Fibroblast of gingiva (primary cell): ENCODE results near the gene TENM4.

Experiments
- DNase-seq: peaks from one replicate; pipeline ENCODE4 v3.0.0-alpha.2; 2011; ENCODE audit warnings: low read depth

Gene TENM4

GRCh38 chr11:78690352-78690987 lies 750.4 kb downstream of the TENM4 start:
- DNase-seq, result no peak

DNA sequence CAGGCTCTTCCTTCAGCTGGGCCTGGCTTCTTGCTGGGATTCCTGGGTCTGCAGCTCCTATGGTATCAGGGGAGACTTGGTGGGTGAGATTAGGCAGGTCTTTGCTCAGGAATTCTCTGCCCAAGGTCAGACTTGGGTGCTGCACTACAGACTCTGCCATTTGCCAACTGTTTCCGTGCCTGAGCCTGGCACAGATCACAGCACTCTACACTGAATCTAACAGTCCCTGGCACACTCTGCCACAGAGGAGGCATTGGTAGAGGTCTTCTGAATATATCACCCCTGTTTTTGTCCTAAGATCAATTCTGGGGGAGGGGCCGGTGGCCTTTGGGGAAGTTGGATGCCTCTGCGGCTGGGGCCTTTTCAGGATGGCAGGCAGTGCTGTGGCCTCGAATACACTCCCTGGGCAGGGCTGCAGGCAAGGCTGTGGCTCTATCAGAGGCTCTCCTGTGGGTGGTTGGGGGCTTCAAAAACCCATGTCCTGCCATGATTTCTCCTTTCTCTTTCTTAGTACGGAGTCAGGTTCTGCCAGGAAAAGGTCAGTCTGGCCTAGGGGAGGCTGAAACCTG lies 751.2 kb downstream of the TENM4 start:
- DNase-seq, result no peak

DNA sequence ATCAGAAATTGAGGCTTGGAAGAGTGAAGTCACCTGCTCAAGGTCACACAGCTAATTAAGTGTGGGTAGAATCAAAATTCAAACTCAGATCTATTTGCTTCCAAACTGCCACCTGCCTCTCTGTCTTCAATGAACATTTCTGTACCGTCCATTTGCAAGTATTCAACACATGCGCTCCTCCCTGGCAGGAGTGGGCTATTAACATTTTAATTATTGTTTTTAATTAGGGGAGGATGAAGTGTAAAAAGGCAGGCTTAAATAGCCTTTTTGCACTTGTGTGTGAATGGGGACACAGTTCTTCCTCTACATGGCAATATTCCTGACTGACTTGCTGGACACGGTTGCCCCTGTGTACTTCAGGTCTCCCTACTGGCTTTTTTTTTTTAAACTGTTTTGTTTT lies 751.7 kb downstream of the TENM4 start:
- no peak for DNase-seq

DNA sequence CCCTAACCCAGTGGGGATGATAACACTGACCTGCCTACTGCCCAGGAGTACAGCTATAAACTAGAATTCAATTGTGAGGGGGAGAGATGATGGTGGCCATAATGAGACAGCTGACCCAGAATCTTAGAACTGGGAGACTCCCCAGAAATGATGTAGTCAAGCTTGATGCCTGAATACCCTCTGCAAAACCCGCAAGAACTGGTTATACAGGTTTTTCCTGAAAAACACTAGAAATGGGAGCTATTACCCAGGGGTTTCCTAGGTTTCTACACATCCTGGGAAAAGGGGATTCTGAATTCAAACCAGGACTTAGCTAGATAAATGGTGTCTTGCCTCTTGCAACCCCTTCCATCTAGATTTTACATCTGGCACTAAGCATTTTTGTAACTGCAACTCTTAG lies 752.4 kb downstream of the TENM4 start:
- no peak for DNase-seq

- DNase-seq, result no peak
Observed at GRCh38 chr11:78685156-78685555, 755.7 kb downstream of the TENM4 start.

DNA sequence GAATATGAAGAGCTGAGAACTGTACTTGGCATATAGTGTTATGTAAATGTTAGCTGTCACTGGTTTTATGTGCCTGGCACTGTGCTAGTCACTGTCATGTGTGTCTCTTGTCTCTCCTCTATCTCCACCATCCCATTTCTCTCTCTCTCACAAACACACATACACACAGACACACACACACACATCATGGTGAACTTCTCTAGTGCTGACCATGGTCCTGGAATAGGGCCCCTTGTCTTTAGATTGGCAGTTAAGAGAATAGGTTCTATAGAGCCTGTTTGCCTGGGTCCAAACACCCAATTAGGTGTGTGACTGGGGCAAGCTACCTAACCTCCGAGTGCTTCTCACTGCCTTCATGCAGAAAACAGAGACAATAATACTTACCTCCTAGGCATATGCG lies 756.5 kb downstream of the TENM4 start:
- DNase-seq, result no peak

GRCh38 chr11:78683774-78684173 lies 757.1 kb downstream of the TENM4 start:
- no peak for DNase-seq

GRCh38 chr11:78676026-78676557 lies 764.7 kb downstream of the TENM4 start:
- DNase-seq, result no peak

GRCh38 chr11:78672850-78673620 lies 767.8 kb downstream of the TENM4 start:
- no peak for DNase-seq

GRCh38 chr11:78669249-78669648 lies 771.6 kb downstream of the TENM4 start:
- DNase-seq, result no peak

DNA sequence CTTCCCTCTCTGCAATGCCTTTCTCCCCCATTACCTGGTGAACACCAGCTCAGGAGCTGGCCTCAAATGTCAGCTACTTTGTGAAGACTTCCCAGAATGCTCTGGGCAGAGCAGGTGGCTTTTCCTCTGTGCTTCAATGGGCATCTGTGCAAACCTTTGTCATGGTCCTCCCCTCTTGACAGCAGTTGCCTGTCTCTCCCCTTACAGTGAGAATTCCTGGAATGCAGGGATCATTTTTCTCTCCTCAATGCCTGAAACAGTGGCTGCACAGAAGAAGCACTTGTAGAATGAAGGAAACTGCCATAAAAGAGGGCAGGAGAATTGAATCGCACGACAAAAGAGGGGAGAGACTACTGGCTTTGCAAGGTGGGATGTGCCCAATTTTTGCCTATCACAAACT lies 773.4 kb downstream of the TENM4 start:
- no peak for DNase-seq

DNA sequence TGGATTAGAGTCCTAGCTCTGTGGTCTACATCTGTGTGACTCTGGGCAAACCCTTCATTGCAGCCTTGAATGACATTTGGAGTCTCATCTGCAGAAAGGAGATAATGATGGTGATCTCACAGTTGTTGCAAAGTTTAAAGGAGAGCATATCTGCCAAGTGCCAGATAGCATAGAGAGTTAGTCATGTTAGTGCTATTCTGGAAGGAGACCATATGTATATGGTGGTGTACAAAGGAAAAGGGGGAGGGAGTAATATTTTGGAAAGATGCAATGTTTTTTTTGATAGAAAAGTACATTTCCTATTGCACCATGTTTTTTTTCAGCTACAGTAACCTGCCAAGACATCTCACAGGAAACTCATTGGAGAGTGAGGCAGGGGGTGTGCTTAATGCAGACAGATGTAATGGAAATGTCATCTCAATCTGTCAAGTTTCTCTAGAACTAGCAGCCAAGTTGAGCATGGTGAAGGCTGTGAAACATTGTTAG lies 774.1 kb downstream of the TENM4 start:
- DNase-seq, result peak; percentile 36

- no peak for DNase-seq
Observed at GRCh38 chr11:78664636-78665035, 776.2 kb downstream of the TENM4 start.

DNA sequence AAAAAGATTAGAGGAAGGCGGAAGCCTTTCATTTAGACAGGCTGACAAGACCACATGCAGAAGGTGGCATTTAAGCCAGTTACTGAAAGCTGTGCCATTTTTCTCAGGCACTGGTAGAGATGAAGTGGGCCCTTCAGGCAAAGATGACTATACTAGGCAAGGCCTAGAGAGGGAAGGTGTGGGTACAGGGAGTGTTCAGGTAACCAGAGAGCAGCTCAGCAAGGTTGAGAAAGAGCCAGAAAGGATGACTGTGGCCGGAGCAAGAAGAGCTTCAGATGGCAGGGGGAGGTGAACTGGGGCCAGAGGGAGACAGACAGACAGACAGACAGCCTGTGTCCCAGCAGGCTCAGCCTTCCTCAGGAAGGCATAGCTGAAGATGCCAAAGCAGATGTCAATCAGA lies 778.0 kb downstream of the TENM4 start:
- DNase-seq, result no peak

- no peak for DNase-seq
Observed at GRCh38 chr11:78660471-78660870, 780.4 kb downstream of the TENM4 start.

GRCh38 chr11:78659326-78660270 lies 781.2 kb downstream of the TENM4 start:
- DNase-seq, result no peak

- no peak for DNase-seq
Observed at GRCh38 chr11:78657968-78658839, 782.6 kb downstream of the TENM4 start.

GRCh38 chr11:78657441-78657840 lies 783.4 kb downstream of the TENM4 start:
- DNase-seq, result no peak

- no peak for DNase-seq
Observed at GRCh38 chr11:78656984-78657383, 783.8 kb downstream of the TENM4 start.

- DNase-seq, result no peak
Observed at GRCh38 chr11:78656327-78656726, 784.5 kb downstream of the TENM4 start.

- DNase-seq, result no peak
Observed at GRCh38 chr11:78655561-78655960, 785.3 kb downstream of the TENM4 start.
